Fibroblast of lung (primary cell): ENCODE data around the gene TMEM35A. TPM values are rescaled to one million over a fixed set of nuclear protein-coding genes. Genes with fewer than 3 reads are reported as not detected.
A peak's percentile ranks its signal among the peaks of the same experiment; 100 is the strongest.

Experiments used
- DNase-seq, 2 donors: peaks; one replicate each; pipeline versions ENCODE4 v3.0.0 to v3.0.0-alpha.2; 2010; ENCODE audit warnings: low read depth in 2 of 2
- H2AFZ ChIP-seq: 2 replicates; pipeline ENCODE4 v1.5.1; 2012; ENCODE audit warnings: low read length, control low read depth, inconsistent platforms
- H3K27ac ChIP-seq: 2 replicates; pipeline ENCODE4 v1.5.1; 2011; ENCODE audit warnings: low read length, control low read depth; ENCODE audit not compliant: insufficient read depth
- H3K27me3 ChIP-seq: 2 replicates; pipeline ENCODE4 v1.5.1; 2011; ENCODE audit warnings: mild to moderate bottlenecking, low read length; ENCODE audit not compliant: control insufficient read depth, insufficient read depth
- H3K36me3 ChIP-seq: 2 replicates; pipeline ENCODE4 v1.5.1; 2011; ENCODE audit warnings: low read length; ENCODE audit not compliant: control insufficient read depth, insufficient read depth
- H3K4me1 ChIP-seq: 2 replicates; pipeline ENCODE4 v1.5.1; 2011; ENCODE audit warnings: low read length; ENCODE audit not compliant: control insufficient read depth, insufficient read depth; ENCODE audit errors: extremely low read depth
- H3K4me2 ChIP-seq: 2 replicates; pipeline ENCODE4 v1.5.1; 2011; ENCODE audit warnings: low read length, control low read depth; ENCODE audit not compliant: insufficient read depth; ENCODE audit errors: extremely low read depth
- H3K4me3 ChIP-seq, 4 experiments: fragments of 200-600 bp in 1 of 4; sonication (generic) in 1 of 4; replicated peaks in 1 of 4; 2 replicates each; pipeline ENCODE4 v1.5.1; 2011 to 2016; ENCODE audit warnings: low read length in 4 of 4, low read depth in 3 of 4, mild to moderate bottlenecking in 3 of 4, control low read depth in 2 of 4, inconsistent platforms in 1 of 4, mixed read lengths in 1 of 4; ENCODE audit not compliant: insufficient read depth in 1 of 4; ENCODE audit errors: control extremely low read depth in 1 of 4
- H3K79me2 ChIP-seq: 2 replicates; pipeline ENCODE4 v1.5.1; 2012; ENCODE audit warnings: mild to moderate bottlenecking, low read length, inconsistent platforms; ENCODE audit not compliant: control insufficient read depth, insufficient read depth
- H3K9ac ChIP-seq: 2 replicates; pipeline ENCODE4 v1.5.1; 2011; ENCODE audit warnings: mild to moderate bottlenecking, low read length, control low read depth; ENCODE audit not compliant: insufficient read depth
- H3K9me3 ChIP-seq: 2 replicates; pipeline ENCODE4 v1.5.1; 2012; ENCODE audit warnings: low read depth, low read length; ENCODE audit not compliant: control insufficient read depth, insufficient read depth
- H4K20me1 ChIP-seq: 2 replicates; pipeline ENCODE4 v1.5.1; 2011; ENCODE audit warnings: low read length; ENCODE audit not compliant: control insufficient read depth, insufficient read depth; ENCODE audit errors: extremely low read depth
- CTCF ChIP-seq, 2 donors: IDR thresholded peaks in 1 of 2; conservative IDR thresholded peaks in 1 of 2; 1 replicate in 1 of 2; 2 replicates in 1 of 2; pipeline ENCODE4 v1.5.1; 2011 to 2012; ENCODE audit warnings: low read length in 2 of 2, control low read depth in 1 of 2, inconsistent platforms in 1 of 2, low read depth in 1 of 2, mild to moderate bottlenecking in 1 of 2
- EZH2 ChIP-seq: IDR thresholded peaks from 2 replicates; pipeline ENCODE4 v1.5.1; 2012; ENCODE audit warnings: low read length, control low read depth, mild to moderate bottlenecking; ENCODE audit errors: missing control alignments
- polyA minus RNA-seq: library from RNA; depleted of rRNA, polyadenylated mRNA; stranded (reverse); fragments of >200 nt; gene quantifications from 2 replicates; pipeline ENCODE4 v1.2.3, GENCODE V29; 2011; ENCODE audit warnings: low replicate concordance
- polyA plus RNA-seq, 2 donors: library from polyadenylated mRNA; depleted of rRNA in 1 of 2; stranded (reverse) in 1 of 2; unstranded in 1 of 2; fragments of >200 nt; gene quantifications; 2 replicates each; pipeline ENCODE4 v1.2.1, GENCODE V29; 2011 to 2012; ENCODE audit warnings: missing spikeins in 1 of 2
- total RNA-seq: library from RNA; depleted of rRNA; stranded (reverse); fragments of >200 nt; gene quantifications from 2 replicates; pipeline ENCODE4 v1.2.1, GENCODE V29; 2014

The TMEM35A gene
- total RNA-seq: 11.6 and 28.6 TPM in 2 replicates
- polyA plus RNA-seq: 25.8 and 46.0 TPM in 2 replicates
- polyA plus RNA-seq (2012): 16.8 and 34.1 TPM in 2 replicates
- polyA minus RNA-seq: 22.0 and 23.4 TPM in 2 replicates

DNA sequence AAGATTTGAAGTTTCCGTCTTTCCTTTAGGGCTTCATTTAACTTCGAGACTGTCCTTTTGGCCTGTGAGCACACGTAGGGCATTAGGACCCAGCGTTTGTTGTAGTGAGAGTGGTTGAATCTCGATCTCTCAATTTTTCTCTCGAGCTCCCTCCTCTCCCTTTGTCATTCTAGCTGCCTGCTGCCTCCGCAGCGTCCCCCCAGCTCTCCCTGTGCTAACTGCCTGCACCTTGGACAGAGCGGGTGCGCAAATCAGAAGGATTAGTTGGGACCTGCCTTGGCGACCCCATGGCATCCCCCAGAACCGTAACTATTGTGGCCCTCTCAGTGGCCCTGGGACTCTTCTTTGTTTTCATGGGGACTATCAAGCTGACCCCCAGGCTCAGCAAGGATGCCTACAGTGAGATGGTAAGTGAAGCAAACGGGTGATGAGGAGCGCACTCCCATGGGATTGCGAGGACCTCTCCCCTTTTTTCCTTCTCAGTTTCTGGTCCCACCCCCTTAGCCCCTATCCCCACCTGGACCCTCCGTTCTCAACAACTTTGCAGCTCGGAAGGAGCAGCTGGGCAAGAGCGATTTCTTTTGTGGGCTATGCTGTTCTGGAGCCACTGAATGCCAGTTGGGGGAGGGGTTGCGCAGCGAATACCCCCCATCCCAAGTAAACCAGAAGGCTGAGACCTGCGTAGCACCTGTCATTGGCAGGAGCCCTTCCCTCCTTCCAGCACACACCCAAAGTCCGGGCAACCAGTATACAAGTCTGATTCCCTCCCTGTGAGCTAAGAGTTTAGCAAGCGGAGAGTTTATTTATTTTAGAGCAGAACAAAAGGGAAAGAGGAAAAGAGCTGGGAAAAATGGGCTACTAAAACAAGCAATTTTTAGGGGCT lies at the start of gene TMEM35A:
TMEM35A (plus strand) TSS at position 164 of the 883 bp plus-strand sequence; CDS start at position 288, 124 bp downstream.
- H3K9me3 ChIP-seq: no peaks in the 10 kb centered on the region
- peak within 1 kb of the TSS; percentile 53 to 85 (median 67) for H3K4me3 ChIP-seq
- H3K36me3 ChIP-seq: no peaks in the 10 kb centered on the region
- no peaks in the 10 kb centered on the region for H3K27me3 ChIP-seq
- no peaks in the 10 kb centered on the region for H4K20me1 ChIP-seq
- H3K9ac ChIP-seq: peak within 1 kb of the TSS; percentile 16
- H3K4me2 ChIP-seq: peak within 1 kb of the TSS; percentile 49
- peak within 1 kb of the TSS; percentile 76 for H2AFZ ChIP-seq
- no peak within 1 kb of the TSS for H3K27ac ChIP-seq
- H3K79me2 ChIP-seq: no peaks in the 10 kb centered on the region
- H3K4me1 ChIP-seq: no peaks in the 10 kb centered on the region
- no peak for TF ChIP-seq EZH2
- TF ChIP-seq CTCF (conservative IDR thresholded peaks at IDR 0.05 in 1 of 2, IDR thresholded peaks at IDR 0.05 in 1 of 2; ENCODE audit: low read depth in 1 of 2, low read length in 2 of 2): no peak
- peak; percentile 44 to 60 for DNase-seq

- Histone ChIP-seq H3K4me2 (no peak overlapping the region), H3K27me3 (no peaks in the 10 kb centered on the region), H3K27ac (no peak overlapping the region), H3K4me3 (no peak overlapping the region), H2AFZ (no peak overlapping the region), H3K9me3 (no peaks in the 10 kb centered on the region), H3K9ac (no peak overlapping the region), H3K79me2 (no peaks in the 10 kb centered on the region), H3K4me1 (no peaks in the 10 kb centered on the region), H4K20me1 (no peaks in the 10 kb centered on the region), H3K36me3 (no peaks in the 10 kb centered on the region)
- DNase-seq: no peak
- no peak for TF ChIP-seq CTCF (conservative IDR thresholded peaks at IDR 0.05 in 1 of 2, IDR thresholded peaks at IDR 0.05 in 1 of 2; ENCODE audit: low read depth in 1 of 2, low read length in 2 of 2)
- TF ChIP-seq EZH2: no peak
These were observed 49.0 kb upstream of the TMEM35A start for GRCh38 chrX:101029665-101030064.

DNA sequence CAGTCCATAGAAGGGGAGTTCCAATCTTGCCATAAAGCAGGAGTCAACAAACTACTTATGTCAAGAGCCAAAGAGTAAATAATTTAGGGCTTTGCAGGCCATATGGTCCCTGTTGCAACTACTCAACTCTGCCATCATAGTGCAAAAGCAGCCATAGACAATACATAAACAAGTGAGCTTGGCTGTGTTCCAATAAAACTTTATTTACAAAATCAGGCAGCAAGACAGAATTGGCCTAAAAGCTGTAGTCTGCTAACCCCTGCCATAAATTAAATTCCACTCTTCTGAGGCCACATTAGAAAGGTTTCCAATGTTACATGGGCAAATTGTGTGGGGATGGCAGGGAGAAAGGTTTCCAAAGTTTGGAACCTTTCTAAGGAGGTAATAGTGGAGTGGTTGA lies 41.4 kb upstream of the TMEM35A start:
- Histone ChIP-seq H3K9me3 (no peaks in the 10 kb centered on the region), H3K27ac (no peak overlapping the region), H3K4me3 (no peak overlapping the region), H3K4me2 (no peak overlapping the region), H3K4me1 (no peaks in the 10 kb centered on the region), H3K27me3 (no peaks in the 10 kb centered on the region), H2AFZ (no peak overlapping the region), H4K20me1 (no peaks in the 10 kb centered on the region), H3K36me3 (no peaks in the 10 kb centered on the region), H3K9ac (no peak overlapping the region), H3K79me2 (no peaks in the 10 kb centered on the region)
- peak in 1 of 2 donors; percentile 21 for DNase-seq
- no peak for TF ChIP-seq CTCF (conservative IDR thresholded peaks at IDR 0.05 in 1 of 2, IDR thresholded peaks at IDR 0.05 in 1 of 2; ENCODE audit: low read depth in 1 of 2, low read length in 2 of 2)
- no peak for TF ChIP-seq EZH2
